ENCODE measurements around the gene CDC73.

The CDC73 gene

DNA sequence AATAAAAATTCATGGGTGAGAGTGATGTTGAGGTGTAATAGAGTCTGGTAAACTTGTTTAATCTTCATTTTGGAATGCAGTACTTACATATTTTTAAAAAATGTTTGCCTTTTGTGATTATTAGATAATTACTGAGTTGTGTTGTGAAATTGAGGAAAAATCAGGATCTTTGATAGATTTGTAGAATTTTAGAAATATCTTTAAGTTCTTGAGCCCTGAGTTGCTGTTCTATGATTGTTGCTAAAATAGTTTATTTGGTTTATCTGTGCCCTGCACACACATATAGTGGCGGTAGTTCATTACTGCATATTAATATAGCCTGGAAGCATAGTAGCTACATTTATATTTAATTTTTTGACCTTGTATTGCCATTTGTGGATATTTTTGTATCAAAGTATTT is 62.9 kb downstream of the CDC73 start:
- TF ChIP-seq, protein P1, sequence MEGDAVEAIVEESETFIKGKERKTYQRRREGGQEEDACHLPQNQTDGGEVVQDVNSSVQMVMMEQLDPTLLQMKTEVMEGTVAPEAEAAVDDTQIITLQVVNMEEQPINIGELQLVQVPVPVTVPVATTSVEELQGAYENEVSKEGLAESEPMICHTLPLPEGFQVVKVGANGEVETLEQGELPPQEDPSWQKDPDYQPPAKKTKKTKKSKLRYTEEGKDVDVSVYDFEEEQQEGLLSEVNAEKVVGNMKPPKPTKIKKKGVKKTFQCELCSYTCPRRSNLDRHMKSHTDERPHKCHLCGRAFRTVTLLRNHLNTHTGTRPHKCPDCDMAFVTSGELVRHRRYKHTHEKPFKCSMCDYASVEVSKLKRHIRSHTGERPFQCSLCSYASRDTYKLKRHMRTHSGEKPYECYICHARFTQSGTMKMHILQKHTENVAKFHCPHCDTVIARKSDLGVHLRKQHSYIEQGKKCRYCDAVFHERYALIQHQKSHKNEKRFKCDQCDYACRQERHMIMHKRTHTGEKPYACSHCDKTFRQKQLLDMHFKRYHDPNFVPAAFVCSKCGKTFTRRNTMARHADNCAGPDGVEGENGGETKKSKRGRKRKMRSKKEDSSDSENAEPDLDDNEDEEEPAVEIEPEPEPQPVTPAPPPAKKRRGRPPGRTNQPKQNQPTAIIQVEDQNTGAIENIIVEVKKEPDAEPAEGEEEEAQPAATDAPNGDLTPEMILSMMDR (IDR thresholded peaks at IDR 0.05; ENCODE audit: borderline replicate concordance, extremely low read depth, low read length, poor library complexity, severe bottlenecking) = no peak
- no peak for TF ChIP-seq EZH2 (IDR thresholded peaks at IDR 0.05; ENCODE audit: borderline replicate concordance, low read depth, low read length, severe bottlenecking)
- no peak overlapping the region for H3K4me2 ChIP-seq (ENCODE audit: insufficient read depth, low read length)

DNA sequence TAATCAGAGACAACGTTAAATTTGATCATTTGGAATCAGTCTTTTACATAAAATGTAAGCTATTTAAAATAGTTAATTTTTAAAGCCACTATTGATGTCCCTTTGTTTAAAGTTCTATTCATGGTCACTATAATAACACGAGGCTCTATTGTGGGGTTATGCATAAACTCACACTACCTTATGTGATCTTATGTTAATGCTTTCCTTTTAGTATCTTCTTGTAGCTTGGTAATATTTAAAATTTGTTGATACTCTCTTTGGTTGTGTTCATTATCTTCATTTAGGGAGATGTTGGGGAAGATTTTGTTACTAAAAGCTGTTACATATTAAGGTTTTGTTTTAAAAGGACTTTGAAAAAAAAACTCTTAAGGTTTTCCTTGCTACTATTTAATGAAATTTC is 63.4 kb downstream of the CDC73 start:
- Histone ChIP-seq H3K4me1 (ENCODE audit: insufficient read depth, low read length) (no peaks in the 10 kb centered on the region), H3K9ac (ENCODE audit: low read depth, low read length) (no peak overlapping the region), H3K27ac (ENCODE audit: low read length) (no peak overlapping the region), H4K20me1 (ENCODE audit: insufficient read depth, low read length) (peaks cover 5% of the 10 kb centered on the region; the same call in 1 of the 2 replicates), H3K27me3 (ENCODE audit: insufficient read depth, low read length, poor library complexity) (no peaks in the 10 kb centered on the region), H3K36me3 (ENCODE audit: insufficient read depth, low read length) (no peaks in the 10 kb centered on the region), H2AFZ (ENCODE audit: low read depth, low read length) (no peak overlapping the region), H3K9me3 (ENCODE audit: insufficient read depth, low read length, severe bottlenecking) (no peaks in the 10 kb centered on the region), H3K4me2 (ENCODE audit: insufficient read depth, low read length) (no peak overlapping the region), H3K79me2 (ENCODE audit: insufficient read depth, low read length) (peaks cover 70% of the 10 kb centered on the region), H3K4me3 (ENCODE audit: low read depth in 1 of 2, low read length in 2 of 2) (no peak overlapping the region)
- ATAC-seq (ENCODE audit: insufficient read depth, low read depth) = no peak
- DNase-seq = no peak
- TF ChIP-seq EZH2 (IDR thresholded peaks at IDR 0.05; ENCODE audit: borderline replicate concordance, low read depth, low read length, severe bottlenecking) = no peak
- TF ChIP-seq, protein P1 (IDR thresholded peaks at IDR 0.05; ENCODE audit: borderline replicate concordance, extremely low read depth, low read length, poor library complexity, severe bottlenecking) = no peak

More for the DNA sequence above, 62.9 kb downstream of the CDC73 start:
- H3K79me2 ChIP-seq (ENCODE audit: insufficient read depth, low read length) = peaks cover 68% of the 10 kb centered on the region
- H3K9ac ChIP-seq (ENCODE audit: low read depth, low read length) = no peak overlapping the region
- DNase-seq = no peak
- H2AFZ ChIP-seq (ENCODE audit: low read depth, low read length) = no peak overlapping the region
- H3K9me3 ChIP-seq (ENCODE audit: insufficient read depth, low read length, severe bottlenecking) = no peaks in the 10 kb centered on the region
- H3K36me3 ChIP-seq (ENCODE audit: insufficient read depth, low read length) = no peaks in the 10 kb centered on the region
- no peaks in the 10 kb centered on the region for H3K4me1 ChIP-seq (ENCODE audit: insufficient read depth, low read length)
- no peak overlapping the region for H3K4me3 ChIP-seq (ENCODE audit: low read depth in 1 of 2, low read length in 2 of 2)
- no peak overlapping the region for H3K27ac ChIP-seq (ENCODE audit: low read length)
- H4K20me1 ChIP-seq (ENCODE audit: insufficient read depth, low read length) = peaks cover 6% of the 10 kb centered on the region; the same call in 1 of the 2 replicates
- ATAC-seq (ENCODE audit: insufficient read depth, low read depth) = no peak
- no peaks in the 10 kb centered on the region for H3K27me3 ChIP-seq (ENCODE audit: insufficient read depth, low read length, poor library complexity)

DNA sequence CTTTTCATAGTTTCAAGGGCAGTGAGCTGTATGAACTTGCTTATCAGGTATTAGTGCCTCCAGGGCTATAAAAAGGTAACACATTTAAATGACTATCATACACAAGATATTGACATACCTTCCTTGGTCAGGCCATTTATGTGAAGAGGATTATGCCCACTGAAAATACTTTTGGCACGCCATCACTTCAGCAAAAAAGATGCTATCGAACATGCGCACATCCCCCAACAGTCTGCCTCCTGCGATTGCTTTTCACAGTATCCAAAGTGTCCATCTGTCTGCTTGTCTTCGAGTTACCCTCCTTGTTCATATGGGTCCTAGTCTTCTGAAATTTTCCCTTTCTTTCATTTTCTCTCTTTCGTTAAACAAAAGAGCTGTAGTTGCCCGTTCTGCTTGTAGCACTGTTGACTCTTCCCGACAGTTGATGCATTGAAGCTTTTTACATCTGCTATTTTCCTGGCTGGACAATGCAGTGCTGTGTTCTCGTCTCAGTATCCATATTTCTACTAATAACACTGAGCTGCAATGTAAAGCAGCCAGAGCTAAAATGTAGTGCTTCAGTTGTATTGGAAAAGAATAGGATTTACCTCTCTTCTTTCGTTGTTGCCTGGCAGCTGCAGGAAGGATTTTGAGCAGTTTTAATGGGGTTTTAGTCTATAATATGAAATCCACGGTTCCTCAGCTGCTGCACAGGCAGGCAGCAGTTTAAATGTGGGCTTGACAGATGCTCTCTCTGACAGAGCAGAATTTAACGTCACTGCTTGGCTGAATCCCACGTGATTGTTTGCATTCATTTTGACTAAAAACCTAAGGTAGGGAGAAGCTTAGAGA is 64.3 kb downstream of the CDC73 start, which contains the start of gene B3GALT2:
B3GALT2 (minus strand) TSS at position 713 of the 831 bp plus-strand sequence. CDS start 5,051 bp downstream, outside the sequence.
- Histone ChIP-seq H3K9ac (ENCODE audit: low read depth, low read length) (no peak within 1 kb of the TSS), H3K79me2 (ENCODE audit: insufficient read depth, low read length) (peaks cover 74% of the 10 kb centered on the region), H2AFZ (ENCODE audit: low read depth, low read length) (no peak within 1 kb of the TSS), H3K36me3 (ENCODE audit: insufficient read depth, low read length) (peaks cover 4% of the 10 kb centered on the region; the same call in 1 of the 2 replicates), H3K27me3 (ENCODE audit: insufficient read depth, low read length, poor library complexity) (no peaks in the 10 kb centered on the region), H3K4me2 (ENCODE audit: insufficient read depth, low read length) (no peak within 1 kb of the TSS), H3K4me1 (ENCODE audit: insufficient read depth, low read length) (no peaks in the 10 kb centered on the region), H4K20me1 (ENCODE audit: insufficient read depth, low read length) (no peaks in the 10 kb centered on the region; the same call in 1 of the 2 replicates), H3K4me3 (ENCODE audit: low read depth in 1 of 2, low read length in 2 of 2) (no peak within 1 kb of the TSS), H3K27ac (ENCODE audit: low read length) (no peak within 1 kb of the TSS), H3K9me3 (ENCODE audit: insufficient read depth, low read length, severe bottlenecking) (no peaks in the 10 kb centered on the region)
- no peak for DNase-seq
- TF ChIP-seq, protein P1 (IDR thresholded peaks at IDR 0.05; ENCODE audit: borderline replicate concordance, extremely low read depth, low read length, poor library complexity, severe bottlenecking) = no peak
- no peak for TF ChIP-seq EZH2 (IDR thresholded peaks at IDR 0.05; ENCODE audit: borderline replicate concordance, low read depth, low read length, severe bottlenecking)
- no peak for ATAC-seq (ENCODE audit: insufficient read depth, low read depth)
